Pulmonary artery endothelial cell (primary cell): Measurements from ENCODE around the gene L3HYPDH. TPM values are rescaled to one million over a fixed set of nuclear protein-coding genes. Genes with fewer than 3 reads are reported as not detected.
A peak's percentile ranks its signal among the peaks of the same experiment; 100 is the strongest.
"Not testable (repeated sequence)": the region's sequence is repeated elsewhere in the genome, so short reads cannot be mapped to it uniquely, and the experiment has no call there.

Experiments
- DNase-seq: peaks from one replicate; pipeline ENCODE4 v3.0.0-alpha.2; 2011; ENCODE audit warnings: low read depth, low spot score
- total RNA-seq: library from RNA; depleted of rRNA; stranded (reverse); fragments of >200 nt; gene quantifications from 2 replicates; pipeline ENCODE4 v1.2.3, GENCODE V29; 2014

L3HYPDH gene
- total RNA-seq, 1 donor from 2014 or later: 35.5 TPM

- no peak for DNase-seq
Measured at GRCh38 chr14:59478540-59478939, 5.7 kb downstream of the L3HYPDH start.

GRCh38 chr14:59475709-59476108 is 8.5 kb downstream of the L3HYPDH start:
- no peak for DNase-seq

- DNase-seq: no peak
Measured at GRCh38 chr14:59474172-59474571, 10.0 kb downstream of the L3HYPDH start.

- DNase-seq: no peak
Measured at GRCh38 chr14:59465316-59466135, 18.7 kb downstream of the L3HYPDH start, which contains the start of gene GPR135. GPR135 (minus strand) TSS chr14:59465380; CDS start chr14:59465226, 154 bp downstream.

GRCh38 chr14:59464486-59465315 is 19.5 kb downstream of the L3HYPDH start:
- no peak for DNase-seq

GRCh38 chr14:59463787-59464485 is 20.3 kb downstream of the L3HYPDH start:
- no peak for DNase-seq

- DNase-seq: no peak
Measured at GRCh38 chr14:59461891-59462290, 22.3 kb downstream of the L3HYPDH start.

- DNase-seq: no peak
Measured at GRCh38 chr14:59460378-59460777, 23.8 kb downstream of the L3HYPDH start.

- no peak for DNase-seq
Measured at GRCh38 chr14:59458486-59458885, 25.7 kb downstream of the L3HYPDH start.

GRCh38 chr14:59455411-59455810 is 28.8 kb downstream of the L3HYPDH start:
- DNase-seq: no peak

- DNase-seq: peak; percentile 30
Measured at GRCh38 chr14:59454139-59454538, 30.1 kb downstream of the L3HYPDH start.

- DNase-seq: no peak
Measured at GRCh38 chr14:59451849-59452248, 32.4 kb downstream of the L3HYPDH start.

GRCh38 chr14:59450716-59451115 is 33.5 kb downstream of the L3HYPDH start:
- DNase-seq: no peak

GRCh38 chr14:59448673-59449072 is 35.5 kb downstream of the L3HYPDH start:
- DNase-seq: not testable (repeated sequence)

GRCh38 chr14:59439256-59439965 is 44.8 kb downstream of the L3HYPDH start:
- no peak for DNase-seq

- peak; percentile 22 for DNase-seq
Measured at GRCh38 chr14:59438195-59438647, 46.0 kb downstream of the L3HYPDH start.

GRCh38 chr14:59435987-59436386 is 48.2 kb downstream of the L3HYPDH start:
- no peak for DNase-seq

GRCh38 chr14:59435101-59435500 is 49.1 kb downstream of the L3HYPDH start:
- no peak for DNase-seq

GRCh38 chr14:59429790-59430189 is 54.4 kb downstream of the L3HYPDH start:
- no peak for DNase-seq

- DNase-seq: no peak
Measured at GRCh38 chr14:59428581-59429012, 55.6 kb downstream of the L3HYPDH start.
